ENCODE results near the gene COL20A1. TPM values are rescaled to one million over a fixed set of nuclear protein-coding genes. Genes with fewer than 3 reads are reported as not detected.

The COL20A1 gene
- total and polyA plus RNA-seq, 4 donors, result 0.09 to 0.15 TPM; not detected in 2

DNA sequence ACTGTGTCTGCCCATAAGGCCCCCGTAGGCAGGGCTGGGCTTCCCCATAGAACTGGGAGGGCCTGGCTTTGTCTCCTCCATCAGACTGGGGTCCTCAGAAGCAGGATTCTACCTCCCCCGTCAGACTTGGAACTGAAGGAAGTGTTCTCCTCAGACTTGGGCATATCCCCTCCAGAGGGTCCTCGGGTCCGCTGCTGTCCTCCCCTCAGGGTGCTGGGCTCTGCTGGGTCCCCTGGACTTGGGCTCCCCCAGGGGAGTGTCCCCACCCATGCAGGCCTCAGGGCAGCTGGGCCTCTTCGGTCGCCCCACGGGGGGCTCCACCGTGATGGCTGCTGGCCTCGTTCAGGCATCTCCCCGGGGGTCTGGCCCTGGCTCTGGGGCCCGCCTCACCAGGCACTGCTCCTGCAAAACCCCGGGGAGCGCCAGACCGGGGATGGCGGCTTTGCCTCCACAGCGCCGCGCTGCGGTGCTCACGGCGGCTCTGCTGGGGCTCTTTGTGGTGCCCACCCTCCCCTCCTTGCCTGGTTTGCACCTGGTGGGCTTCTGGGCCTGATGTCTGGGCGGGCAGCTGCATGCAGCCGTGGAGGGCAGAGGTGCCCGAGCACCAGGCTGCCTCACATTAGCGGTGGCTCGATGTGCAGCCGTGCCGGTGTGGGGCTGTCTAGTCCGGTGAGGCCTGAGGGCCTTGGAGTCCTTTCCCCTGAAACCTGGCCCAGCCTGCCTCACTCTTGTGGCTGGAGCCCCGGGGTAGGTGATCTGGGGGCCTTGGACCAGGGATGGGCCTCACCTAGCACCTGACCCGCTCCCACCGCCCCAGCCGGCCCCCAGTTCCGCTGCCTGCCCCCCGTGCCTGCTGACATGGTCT is 13.9 kb downstream of the COL20A1 start:
- DNase-seq, result no peak
- intact Hi-C loops (cut with DNase I), result no loop called here
- Histone ChIP-seq H3K4me3 (ENCODE audit: low read length in 2 of 2) (no peak overlapping the region), H3K27me3 (ENCODE audit: control insufficient read depth in 1 of 2, insufficient read depth in 2 of 2, low read length in 1 of 2) (no peaks in the 10 kb centered on the region), H3K4me1 (ENCODE audit: control insufficient read depth in 1 of 2, insufficient read depth in 2 of 2, low read length in 2 of 2) (no peaks in the 10 kb centered on the region), H3K27ac (ENCODE audit: low read depth in 1 of 2, low read length in 2 of 2) (no peak overlapping the region), H3K9me3 (ENCODE audit: control insufficient read depth, low read length) (no peaks in the 10 kb centered on the region), H3K36me3 (ENCODE audit: control insufficient read depth in 1 of 2, insufficient read depth in 2 of 2, low read length in 1 of 2) (no peaks in the 10 kb centered on the region)
- ATAC-seq (ENCODE audit: low FRiP score), result no peak
- 78 to 80% methylated on average over 34 to 35 of the region's 35 CpGs for WGBS, 2 donors

DNA sequence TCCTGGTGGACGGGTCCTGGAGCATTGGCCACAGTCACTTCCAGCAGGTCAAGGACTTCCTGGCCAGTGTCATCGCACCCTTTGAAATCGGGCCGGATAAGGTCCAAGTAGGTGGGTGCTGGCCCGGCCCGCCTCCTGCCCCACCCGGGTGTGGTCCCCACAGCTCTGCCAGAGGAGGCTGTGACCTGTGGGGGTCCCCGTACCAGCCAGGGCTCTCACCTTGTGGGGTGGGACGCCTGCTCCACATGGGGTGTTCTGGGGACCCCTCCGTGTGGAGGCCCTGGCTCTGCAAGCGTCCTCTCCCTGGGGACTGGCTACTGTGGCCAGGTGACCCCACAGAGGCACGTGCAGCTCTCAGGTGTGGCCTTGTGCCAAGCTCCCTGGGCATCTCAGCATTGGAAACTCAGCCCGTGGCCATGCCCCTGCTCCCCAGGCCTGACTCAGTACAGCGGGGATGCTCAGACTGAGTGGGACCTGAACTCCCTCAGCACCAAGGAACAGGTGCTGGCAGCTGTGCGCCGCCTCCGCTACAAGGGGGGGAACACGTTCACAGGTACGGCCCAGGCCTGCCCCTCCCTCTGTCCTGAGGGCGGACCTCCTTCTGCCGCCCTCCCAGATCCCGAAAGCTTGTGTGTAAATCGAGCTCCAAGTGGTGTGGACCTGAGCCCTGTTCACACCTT is 14.7 kb downstream of the COL20A1 start:
- Histone ChIP-seq H3K27me3 (ENCODE audit: control insufficient read depth in 1 of 2, insufficient read depth in 2 of 2, low read length in 1 of 2) (no peaks in the 10 kb centered on the region), H3K4me1 (ENCODE audit: control insufficient read depth in 1 of 2, insufficient read depth in 2 of 2, low read length in 2 of 2) (no peaks in the 10 kb centered on the region), H3K27ac (ENCODE audit: low read depth in 1 of 2, low read length in 2 of 2) (no peak overlapping the region), H3K4me3 (ENCODE audit: low read length in 2 of 2) (no peak overlapping the region), H3K9me3 (ENCODE audit: control insufficient read depth, low read length) (no peaks in the 10 kb centered on the region), H3K36me3 (ENCODE audit: control insufficient read depth in 1 of 2, insufficient read depth in 2 of 2, low read length in 1 of 2) (no peaks in the 10 kb centered on the region)
- DNase-seq (no peak), ATAC-seq (ENCODE audit: low FRiP score) (no peak)
- 78% methylated on average over 22 to 23 of the region's 23 CpGs for WGBS, 2 donors
- intact Hi-C loops (cut with DNase I), result no loop called here

GRCh38 chr20:63308218-63308911 is 15.4 kb downstream of the COL20A1 start:
- DNase-seq (no peak), ATAC-seq (ENCODE audit: low FRiP score) (no peak)
- 76% methylated on average over 30 of the region's 30 CpGs for WGBS, 2 donors
- no peak overlapping the region for H3K27ac ChIP-seq (ENCODE audit: low read depth in 1 of 2, low read length in 2 of 2)
- no peaks in the 10 kb centered on the region for H3K36me3 ChIP-seq (ENCODE audit: control insufficient read depth in 1 of 2, insufficient read depth in 2 of 2, low read length in 1 of 2)
- H3K9me3 ChIP-seq (ENCODE audit: control insufficient read depth, low read length), result no peaks in the 10 kb centered on the region
- no peaks in the 10 kb centered on the region for H3K27me3 ChIP-seq (ENCODE audit: control insufficient read depth in 1 of 2, insufficient read depth in 2 of 2, low read length in 1 of 2)
- intact Hi-C loops (cut with DNase I), result no loop called here
- H3K4me3 ChIP-seq (ENCODE audit: low read length in 2 of 2), result no peak overlapping the region
- no peaks in the 10 kb centered on the region for H3K4me1 ChIP-seq (ENCODE audit: control insufficient read depth in 1 of 2, insufficient read depth in 2 of 2, low read length in 2 of 2)

- no peak for ATAC-seq (ENCODE audit: low FRiP score)
- WGBS, 2 donors, result 29 to 36% methylated on average over 35 of the region's 35 CpGs
- intact Hi-C loops (cut with DNase I), result no loop called here
- Histone ChIP-seq H3K27ac (ENCODE audit: low read depth in 1 of 2, low read length in 2 of 2) (no peak overlapping the region), H3K9me3 (ENCODE audit: control insufficient read depth, low read length) (no peaks in the 10 kb centered on the region), H3K4me3 (ENCODE audit: low read length in 2 of 2) (no peak overlapping the region), H3K36me3 (ENCODE audit: control insufficient read depth in 1 of 2, insufficient read depth in 2 of 2, low read length in 1 of 2) (no peaks in the 10 kb centered on the region), H3K4me1 (ENCODE audit: control insufficient read depth in 1 of 2, insufficient read depth in 2 of 2, low read length in 2 of 2) (no peaks in the 10 kb centered on the region), H3K27me3 (ENCODE audit: control insufficient read depth in 1 of 2, insufficient read depth in 2 of 2, low read length in 1 of 2) (no peaks in the 10 kb centered on the region)
- DNase-seq, result no peak
Measured at GRCh38 chr20:63309261-63310071, 16.5 kb downstream of the COL20A1 start.

DNA sequence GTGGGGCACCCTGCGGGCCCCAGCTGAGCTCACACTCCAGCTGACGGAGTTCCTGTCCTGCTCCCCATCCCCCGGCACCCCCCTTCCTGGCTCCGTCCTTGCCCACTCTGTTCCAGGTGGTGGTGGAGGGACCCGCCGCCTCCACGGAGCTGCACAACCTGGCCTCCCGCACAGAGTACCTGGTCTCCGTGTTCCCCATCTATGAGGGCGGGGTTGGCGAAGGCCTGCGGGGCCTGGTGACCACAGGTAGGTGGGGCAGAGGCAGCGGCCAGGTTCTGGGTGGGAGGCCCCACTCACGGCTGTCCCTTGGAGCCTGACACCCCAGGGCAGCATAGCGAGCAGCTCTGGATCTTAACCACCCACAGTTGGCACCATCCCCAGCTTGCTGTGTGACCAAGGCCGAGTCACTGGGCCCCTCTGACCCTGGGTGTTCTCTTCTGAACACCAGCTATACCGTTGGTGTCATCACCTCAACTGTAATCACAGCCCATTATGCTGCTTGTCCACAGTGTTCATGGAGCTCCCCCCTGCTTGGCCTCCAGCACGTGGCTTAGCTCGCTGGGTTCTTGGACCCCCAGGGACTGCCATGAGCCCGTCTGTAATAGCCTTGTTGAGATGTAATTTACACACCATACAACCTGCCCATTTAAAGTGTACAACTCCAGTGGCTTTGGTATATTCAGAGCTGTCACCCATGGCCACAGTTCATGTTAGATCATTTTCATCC is 17.4 kb downstream of the COL20A1 start:
- H3K27me3 ChIP-seq (ENCODE audit: control insufficient read depth in 1 of 2, insufficient read depth in 2 of 2, low read length in 1 of 2), result no peaks in the 10 kb centered on the region
- H3K36me3 ChIP-seq (ENCODE audit: control insufficient read depth in 1 of 2, insufficient read depth in 2 of 2, low read length in 1 of 2), result no peaks in the 10 kb centered on the region
- no peaks in the 10 kb centered on the region for H3K9me3 ChIP-seq (ENCODE audit: control insufficient read depth, low read length)
- no peaks in the 10 kb centered on the region for H3K4me1 ChIP-seq (ENCODE audit: control insufficient read depth in 1 of 2, insufficient read depth in 2 of 2, low read length in 2 of 2)
- WGBS, 2 donors, result 78 to 79% methylated on average over 20 of the region's 20 CpGs
- H3K4me3 ChIP-seq (ENCODE audit: low read length in 2 of 2), result no peak overlapping the region
- DNase-seq, result no peak
- no peak overlapping the region for H3K27ac ChIP-seq (ENCODE audit: low read depth in 1 of 2, low read length in 2 of 2)
- intact Hi-C loops (cut with DNase I), result no loop called here
- ATAC-seq (ENCODE audit: low FRiP score), result no peak

GRCh38 chr20:63311186-63311832 is 18.3 kb downstream of the COL20A1 start:
- no peak for ATAC-seq (ENCODE audit: low FRiP score)
- H3K27ac ChIP-seq (ENCODE audit: low read depth in 1 of 2, low read length in 2 of 2), result no peak overlapping the region
- H3K9me3 ChIP-seq (ENCODE audit: control insufficient read depth, low read length), result no peaks in the 10 kb centered on the region
- 90 to 94% methylated on average over 24 to 29 of the region's 29 CpGs for WGBS, 2 donors
- H3K36me3 ChIP-seq (ENCODE audit: control insufficient read depth in 1 of 2, insufficient read depth in 2 of 2, low read length in 1 of 2), result no peaks in the 10 kb centered on the region
- H3K27me3 ChIP-seq (ENCODE audit: control insufficient read depth in 1 of 2, insufficient read depth in 2 of 2, low read length in 1 of 2), result no peaks in the 10 kb centered on the region
- intact Hi-C loops (cut with DNase I), result no loop called here
- DNase-seq, result no peak
- no peaks in the 10 kb centered on the region for H3K4me1 ChIP-seq (ENCODE audit: control insufficient read depth in 1 of 2, insufficient read depth in 2 of 2, low read length in 2 of 2)
- no peak overlapping the region for H3K4me3 ChIP-seq (ENCODE audit: low read length in 2 of 2)

DNA sequence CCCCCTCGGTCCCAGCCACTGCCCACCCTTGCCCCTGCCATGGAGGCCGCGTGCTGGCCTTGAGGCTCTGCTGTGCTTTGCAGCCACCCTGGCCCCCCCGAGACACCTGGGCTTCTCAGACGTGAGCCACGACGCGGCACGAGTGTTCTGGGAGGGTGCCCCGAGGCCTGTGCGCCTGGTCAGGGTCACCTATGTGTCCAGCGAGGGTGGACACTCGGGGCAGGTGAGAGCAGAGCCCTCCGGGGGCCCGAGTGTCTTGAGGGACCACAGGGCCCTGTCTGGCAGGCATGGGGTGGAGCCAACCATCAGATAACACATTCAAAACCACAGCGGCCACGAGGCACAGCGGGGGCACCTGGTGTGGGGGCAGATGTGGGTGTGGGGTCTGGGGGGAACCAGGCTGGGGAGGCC is 18.9 kb downstream of the COL20A1 start:
- WGBS, 2 donors, result 79 to 85% methylated on average over 18 of the region's 18 CpGs
- intact Hi-C loops (cut with DNase I), result no loop called here
- Histone ChIP-seq H3K27ac (ENCODE audit: low read depth in 1 of 2, low read length in 2 of 2) (no peak overlapping the region), H3K4me1 (ENCODE audit: control insufficient read depth in 1 of 2, insufficient read depth in 2 of 2, low read length in 2 of 2) (no peaks in the 10 kb centered on the region), H3K27me3 (ENCODE audit: control insufficient read depth in 1 of 2, insufficient read depth in 2 of 2, low read length in 1 of 2) (no peaks in the 10 kb centered on the region), H3K36me3 (ENCODE audit: control insufficient read depth in 1 of 2, insufficient read depth in 2 of 2, low read length in 1 of 2) (no peaks in the 10 kb centered on the region), H3K9me3 (ENCODE audit: control insufficient read depth, low read length) (no peaks in the 10 kb centered on the region), H3K4me3 (ENCODE audit: low read length in 2 of 2) (no peak overlapping the region)
- ATAC-seq (ENCODE audit: low FRiP score), result no peak
- DNase-seq, result no peak
